Measurements from ENCODE around the gene GPR31. TPM values are rescaled to one million over a fixed set of nuclear protein-coding genes. Genes with fewer than 3 reads are reported as not detected.

The GPR31 gene
- total RNA-seq, 4 donors from 2014 or later, result not detected

- peak in 1 of 2 donors; percentile 62 for DNase-seq (ENCODE audit: low spot score in 2 of 2)
- Histone ChIP-seq H3K27me3 (peaks cover 7% of the 10 kb centered on the region), H3K27ac (no peak overlapping the region), H3K4me1 (peaks cover 13% of the 10 kb centered on the region), H3K4me3 (no peak overlapping the region), H3K36me3 (no peaks in the 10 kb centered on the region), H3K9me3 (no peaks in the 10 kb centered on the region)
- no peak for TF ChIP-seq EP300 (IDR thresholded peaks at IDR 0.05)
- no peak for TF ChIP-seq POLR2A (IDR thresholded peaks at IDR 0.05)
- no peak for TF ChIP-seq CTCF (IDR thresholded peaks at IDR 0.05)
- TF ChIP-seq POLR2AphosphoS5 (IDR thresholded peaks at IDR 0.05), result no peak
- WGBS, result 89% methylated on average over 8 of the region's 8 CpGs
These were observed 45.4 kb downstream of the GPR31 start for GRCh38 chr6:167112421-167112820.

GRCh38 chr6:167111597-167111996, 46.2 kb downstream of the GPR31 start:
- 76% methylated on average over 3 of the region's 3 CpGs for WGBS

GRCh38 chr6:167109651-167110050, 48.1 kb downstream of the GPR31 start:
- peaks cover 2% of the 10 kb centered on the region for H3K4me1 ChIP-seq
- TF ChIP-seq POLR2AphosphoS5 (IDR thresholded peaks at IDR 0.05) (no peak), EP300 (IDR thresholded peaks at IDR 0.05) (no peak), CTCF (IDR thresholded peaks at IDR 0.05) (no peak), POLR2A (IDR thresholded peaks at IDR 0.05) (no peak)
- WGBS, result 36% methylated on average over 6 of the region's 6 CpGs
- DNase-seq (ENCODE audit: low spot score in 2 of 2), result no peak
- no peak overlapping the region for H3K4me3 ChIP-seq
- peaks cover 3% of the 10 kb centered on the region for H3K27me3 ChIP-seq
- H3K27ac ChIP-seq, result no peak overlapping the region
- no peaks in the 10 kb centered on the region for H3K36me3 ChIP-seq
- H3K9me3 ChIP-seq, result no peaks in the 10 kb centered on the region

More at GRCh38 chr6:167111597-167111996, 46.2 kb downstream of the GPR31 start:
- peak in 1 of 2 donors; percentile 43 for DNase-seq (ENCODE audit: low spot score in 2 of 2)
- no peaks in the 10 kb centered on the region for H3K9me3 ChIP-seq
- no peaks in the 10 kb centered on the region for H3K36me3 ChIP-seq
- no peak overlapping the region for H3K4me3 ChIP-seq
- no peak overlapping the region for H3K27ac ChIP-seq
- TF ChIP-seq POLR2AphosphoS5 (IDR thresholded peaks at IDR 0.05) (no peak), CTCF (IDR thresholded peaks at IDR 0.05) (no peak), POLR2A (IDR thresholded peaks at IDR 0.05) (no peak), EP300 (IDR thresholded peaks at IDR 0.05) (no peak)
- H3K4me1 ChIP-seq, result peaks cover 12% of the 10 kb centered on the region
- H3K27me3 ChIP-seq, result peaks cover 7% of the 10 kb centered on the region

- WGBS, result 80% methylated on average over 5 of the region's 5 CpGs
- TF ChIP-seq CTCF (IDR thresholded peaks at IDR 0.05) (no peak), POLR2AphosphoS5 (IDR thresholded peaks at IDR 0.05) (no peak), POLR2A (IDR thresholded peaks at IDR 0.05) (no peak), EP300 (IDR thresholded peaks at IDR 0.05) (no peak)
- H3K27me3 ChIP-seq, result peaks cover 3% of the 10 kb centered on the region
- no peak for DNase-seq (ENCODE audit: low spot score in 2 of 2)
- no peaks in the 10 kb centered on the region for H3K4me1 ChIP-seq
- H3K27ac ChIP-seq, result no peak overlapping the region
- H3K4me3 ChIP-seq, result no peak overlapping the region
- no peaks in the 10 kb centered on the region for H3K9me3 ChIP-seq
- H3K36me3 ChIP-seq, result no peaks in the 10 kb centered on the region
These were observed 49.5 kb downstream of the GPR31 start for GRCh38 chr6:167108278-167108677.

GRCh38 chr6:167107787-167108186, 50.0 kb downstream of the GPR31 start:
- DNase-seq (ENCODE audit: low spot score in 2 of 2), result no peak
- peaks cover 3% of the 10 kb centered on the region for H3K27me3 ChIP-seq
- 81% methylated on average over 7 of the region's 7 CpGs for WGBS

More at GRCh38 chr6:167107787-167108186, 50.0 kb downstream of the GPR31 start:
- Histone ChIP-seq H3K36me3 (no peaks in the 10 kb centered on the region), H3K4me3 (no peak overlapping the region), H3K9me3 (no peaks in the 10 kb centered on the region), H3K27ac (no peak overlapping the region), H3K4me1 (no peaks in the 10 kb centered on the region)
- TF ChIP-seq POLR2A (IDR thresholded peaks at IDR 0.05) (no peak), POLR2AphosphoS5 (IDR thresholded peaks at IDR 0.05) (no peak), CTCF (IDR thresholded peaks at IDR 0.05) (no peak), EP300 (IDR thresholded peaks at IDR 0.05) (no peak)

Data from suprapubic skin (tissue), 4 donors.